Activated CD4-positive, CD25-positive, alpha-beta regulatory T cell treated with anti-CD3 and anti-CD28 coated beads, Interleukin-2, amount 50 U/mL, for 72 hours (primary cell): Measurements from ENCODE around the gene IQCE.
"Not testable (repeated sequence)": the region's sequence is repeated elsewhere in the genome, so short reads cannot be mapped to it uniquely, and the experiment has no call there.

ENCODE experiments used
- DNase-seq: peaks from one replicate; pipeline ENCODE4 v3.0.0; 2021

Gene IQCE

GRCh38 chr7:2521341-2521745 is 37.4 kb upstream of the IQCE start:
- DNase-seq, result no peak

GRCh38 chr7:2521952-2522591 is 36.7 kb upstream of the IQCE start:
- DNase-seq, result peak; percentile 70

GRCh38 chr7:2522780-2523433 is 35.9 kb upstream of the IQCE start:
- DNase-seq, result no peak

- no peak for DNase-seq
Measured at GRCh38 chr7:2523461-2523936, 35.3 kb upstream of the IQCE start.

GRCh38 chr7:2523941-2524807 is 34.6 kb upstream of the IQCE start:
- DNase-seq, result no peak

GRCh38 chr7:2524808-2525657 is 33.7 kb upstream of the IQCE start:
- DNase-seq, result no peak

- no peak for DNase-seq
Measured at GRCh38 chr7:2525658-2526630, 32.8 kb upstream of the IQCE start.

GRCh38 chr7:2526659-2527504 is 31.9 kb upstream of the IQCE start:
- no peak for DNase-seq

- DNase-seq, result no peak
Measured at GRCh38 chr7:2527505-2528467, 31.0 kb upstream of the IQCE start.

- DNase-seq, result peak; percentile 30
Measured at GRCh38 chr7:2528481-2529095, 30.2 kb upstream of the IQCE start.

GRCh38 chr7:2529161-2530070 is 29.4 kb upstream of the IQCE start:
- peak; percentile 66 for DNase-seq

- DNase-seq, result peak; percentile 61
Measured at GRCh38 chr7:2530071-2530987, 28.4 kb upstream of the IQCE start.

GRCh38 chr7:2530994-2531795 is 27.6 kb upstream of the IQCE start:
- DNase-seq, result peak; percentile 33

GRCh38 chr7:2531796-2532110 is 27.0 kb upstream of the IQCE start:
- DNase-seq, result not testable (repeated sequence)

- DNase-seq, result not testable (repeated sequence)
Measured at GRCh38 chr7:2532199-2532772, 26.5 kb upstream of the IQCE start.
